ENCODE data around the gene APIP.

APIP gene

GRCh38 chr11:34887260-34887659, 28.9 kb downstream of the APIP start:
- no peak for DNase-seq (ENCODE audit: low read depth, low spot score)

- no peak for DNase-seq (ENCODE audit: low read depth, low spot score)
Measured at GRCh38 chr11:34886609-34887008, 29.6 kb downstream of the APIP start.

- DNase-seq (ENCODE audit: low read depth, low spot score), result no peak
Measured at GRCh38 chr11:34881900-34882299, 34.3 kb downstream of the APIP start.

DNA sequence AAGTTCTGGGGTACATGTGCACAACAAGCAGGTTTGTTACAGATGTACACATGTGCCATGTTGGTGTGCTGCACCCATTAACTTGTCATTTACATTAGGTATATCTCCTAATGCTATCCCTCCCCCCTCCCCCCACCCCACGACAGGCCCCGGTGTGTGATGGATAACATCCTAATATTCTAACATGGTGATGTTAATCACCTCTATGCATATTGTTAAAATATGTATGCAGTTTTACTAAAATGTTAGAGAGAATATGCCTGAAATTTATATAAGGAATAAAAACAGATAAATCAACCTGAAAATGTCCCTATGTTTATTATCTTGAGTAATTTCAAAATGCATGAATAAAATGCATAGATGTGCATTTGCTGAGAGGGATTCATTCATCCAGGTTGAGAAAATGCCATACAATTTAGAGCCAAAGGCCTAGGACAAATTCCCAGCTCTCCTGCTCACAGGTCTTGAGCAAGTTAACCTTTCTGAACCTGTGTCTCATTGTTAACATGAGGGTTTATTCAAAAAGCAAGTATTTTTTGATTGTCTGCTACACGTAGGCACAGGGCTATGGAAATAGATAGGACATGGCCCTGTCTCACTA, 38.7 kb downstream of the APIP start:
- DNase-seq (ENCODE audit: low read depth, low spot score), result no peak

DNA sequence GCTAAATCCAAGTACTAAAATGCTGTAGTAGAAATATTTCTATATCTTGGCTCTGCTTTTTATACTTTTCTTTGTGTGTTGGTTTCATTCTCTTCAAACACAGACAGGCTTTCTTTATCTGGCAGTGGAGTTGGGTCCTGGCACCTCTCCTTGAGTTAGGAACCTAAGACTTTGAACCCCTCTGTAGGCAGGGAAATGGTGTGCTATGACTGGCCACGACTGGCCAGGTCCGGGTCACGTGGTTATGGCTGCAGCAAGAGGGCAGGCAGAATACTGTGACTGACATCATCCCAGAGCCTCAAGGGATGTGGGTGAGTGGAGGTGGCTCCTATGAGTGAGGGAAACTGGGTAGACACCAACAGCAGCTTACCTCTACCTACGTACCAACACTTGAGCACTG, 42.0 kb downstream of the APIP start:
- no peak for DNase-seq (ENCODE audit: low read depth, low spot score)

DNA sequence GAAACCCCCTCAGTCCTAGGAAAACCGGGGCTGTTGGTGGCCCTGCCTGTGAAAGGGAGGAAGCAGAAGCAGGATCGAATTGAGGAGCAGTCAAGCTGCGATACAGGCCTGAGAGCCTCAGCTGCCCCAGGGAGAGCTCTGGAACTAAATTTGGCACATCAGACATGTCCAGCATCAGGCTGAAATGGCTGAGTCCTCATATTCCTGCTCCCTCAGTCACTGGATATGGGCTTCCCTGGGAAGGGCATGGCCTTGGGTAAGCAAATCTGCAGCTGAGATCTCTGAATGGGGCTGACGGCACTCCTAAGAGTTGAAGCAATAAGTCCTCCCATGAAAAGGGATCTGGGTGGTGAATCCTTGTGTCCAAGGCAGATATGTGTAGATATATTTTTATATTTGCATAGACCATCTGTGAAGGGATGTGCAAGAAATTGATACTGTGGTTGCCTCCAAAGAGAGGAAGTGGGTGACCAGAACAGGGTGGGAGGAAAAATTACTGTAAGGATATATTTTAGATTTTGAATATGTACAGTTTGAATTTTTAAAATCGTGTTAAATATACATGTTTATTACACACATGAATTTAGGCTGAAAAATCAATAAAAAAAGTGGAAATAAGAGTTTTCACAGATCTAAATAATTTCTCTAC, 45.5 kb downstream of the APIP start:
- no peak for DNase-seq (ENCODE audit: low read depth, low spot score)

- DNase-seq (ENCODE audit: low read depth, low spot score), result no peak
Measured at GRCh38 chr11:34869425-34869824, 46.8 kb downstream of the APIP start.

DNA sequence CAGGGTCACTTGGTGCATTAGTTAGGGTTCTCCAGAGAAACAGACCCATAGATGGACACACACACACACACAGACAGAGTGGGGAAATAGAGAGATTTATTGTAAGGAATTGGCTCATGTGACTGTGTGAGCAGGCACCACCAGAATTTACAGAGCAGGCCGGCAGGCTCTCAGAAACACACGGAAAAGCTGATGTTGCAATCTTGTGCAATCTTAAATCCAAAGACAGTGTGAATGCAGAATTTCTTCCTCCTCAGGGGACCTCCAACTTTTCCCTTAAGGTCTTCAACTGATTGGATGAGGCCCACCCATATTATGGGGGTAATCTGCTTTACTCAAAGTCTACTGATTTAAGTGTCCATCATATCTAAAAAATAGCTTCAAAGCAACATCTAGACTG, 49.8 kb downstream of the APIP start:
- DNase-seq (ENCODE audit: low read depth, low spot score), result no peak

DNA sequence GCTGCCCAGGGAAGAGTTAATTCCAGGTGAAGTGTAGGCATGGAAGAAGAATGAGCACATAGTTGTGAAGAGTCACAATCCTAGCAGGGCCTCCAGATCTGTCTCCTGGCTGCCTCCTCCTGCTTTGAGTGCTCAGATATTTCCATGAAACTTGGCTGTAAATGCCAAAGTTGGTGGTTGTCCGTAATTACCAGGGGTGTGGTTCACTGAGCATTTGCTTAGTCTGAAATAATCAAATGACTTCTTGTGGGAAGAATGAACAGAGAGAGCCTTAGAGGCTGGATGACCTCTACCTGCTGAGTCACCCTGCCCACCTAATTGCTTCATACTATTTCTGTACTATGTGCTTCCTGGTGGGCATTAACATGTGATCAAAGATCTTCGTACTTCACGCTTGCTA, 50.9 kb downstream of the APIP start:
- DNase-seq (ENCODE audit: low read depth, low spot score), result no peak

GRCh38 chr11:34864424-34864823, 51.8 kb downstream of the APIP start:
- no peak for DNase-seq (ENCODE audit: low read depth, low spot score)

- DNase-seq (ENCODE audit: low read depth, low spot score), result no peak
Measured at GRCh38 chr11:34863048-34863447, 53.1 kb downstream of the APIP start.

DNA sequence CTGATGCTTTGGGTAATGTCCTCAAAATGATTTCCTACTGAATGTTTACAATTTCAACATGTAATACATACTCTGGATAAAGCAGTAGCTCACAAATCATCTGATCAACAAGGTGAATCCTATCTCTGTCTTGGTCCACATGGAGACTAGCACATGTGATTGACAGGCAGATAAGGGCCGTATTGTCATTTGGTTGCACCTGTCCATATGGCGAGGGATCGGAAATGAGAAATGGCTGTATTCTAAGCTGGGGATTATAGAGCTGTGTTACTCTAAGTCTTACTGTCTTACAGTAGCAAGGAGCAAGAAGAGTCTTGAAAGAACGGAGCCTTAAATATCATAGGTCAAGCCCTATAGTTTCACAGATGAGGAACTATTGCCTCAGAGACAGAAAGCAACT, 55.7 kb downstream of the APIP start:
- no peak for DNase-seq (ENCODE audit: low read depth, low spot score)

DNA sequence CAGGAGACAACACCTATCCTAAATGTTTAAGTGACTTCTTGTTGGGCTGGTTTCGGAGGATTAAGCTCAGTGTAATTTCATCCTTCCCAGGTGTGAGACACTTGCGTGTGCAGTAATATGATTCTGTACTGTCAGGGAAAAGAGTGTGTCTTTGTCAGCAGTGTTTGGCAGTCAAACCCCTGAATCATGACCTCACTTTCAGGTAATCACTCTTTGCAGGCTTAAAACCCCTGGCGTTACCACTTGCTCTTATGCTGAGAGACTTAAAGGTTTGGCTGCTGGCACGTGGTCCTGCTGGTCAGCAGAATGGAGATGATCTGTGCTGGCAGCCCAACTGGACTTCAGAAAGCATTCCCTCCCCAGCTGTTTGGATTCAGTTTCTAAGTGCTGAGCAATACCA, 56.1 kb downstream of the APIP start:
- DNase-seq (ENCODE audit: low read depth, low spot score), result no peak

- DNase-seq (ENCODE audit: low read depth, low spot score), result no peak
Measured at GRCh38 chr11:34859496-34859895, 56.7 kb downstream of the APIP start.

- no peak for DNase-seq (ENCODE audit: low read depth, low spot score)
Measured at GRCh38 chr11:34857463-34857862, 58.7 kb downstream of the APIP start.

DNA sequence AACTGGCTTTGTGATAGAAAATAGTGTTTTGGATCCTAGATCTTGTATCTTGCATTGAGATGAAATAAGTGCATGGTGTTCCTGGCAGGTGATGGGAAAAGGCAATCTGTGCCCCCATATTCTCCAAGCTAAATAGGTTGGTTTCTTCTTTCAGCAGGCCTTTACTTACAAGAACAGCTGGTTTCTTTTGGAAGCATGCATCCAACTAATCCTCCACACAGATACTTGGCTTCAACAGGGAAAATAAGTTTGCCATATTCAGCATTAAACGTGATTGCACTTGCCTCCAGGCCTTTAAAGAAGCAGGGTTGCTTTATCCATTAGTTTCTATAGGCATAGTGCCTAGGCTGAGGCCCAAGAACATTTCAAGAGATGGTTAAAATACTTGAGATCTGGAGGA, 59.9 kb downstream of the APIP start:
- no peak for DNase-seq (ENCODE audit: low read depth, low spot score)

DNA sequence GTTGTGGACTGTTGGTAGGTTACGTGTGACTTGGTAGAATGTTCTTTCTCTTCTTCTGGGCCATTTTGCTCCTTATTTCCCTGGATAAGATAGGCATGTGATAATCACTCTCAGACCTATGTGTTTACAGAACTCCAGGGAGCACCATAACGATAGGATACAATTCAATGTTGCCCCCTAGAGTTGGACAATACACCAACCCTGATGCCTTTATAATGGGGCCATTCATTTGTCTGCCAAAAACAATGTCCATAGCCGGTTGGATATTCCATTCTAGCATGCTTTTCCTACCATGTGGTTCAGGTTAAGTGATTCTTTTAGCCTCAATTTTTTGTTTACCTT, 60.5 kb downstream of the APIP start:
- no peak for DNase-seq (ENCODE audit: low read depth, low spot score)

DNA sequence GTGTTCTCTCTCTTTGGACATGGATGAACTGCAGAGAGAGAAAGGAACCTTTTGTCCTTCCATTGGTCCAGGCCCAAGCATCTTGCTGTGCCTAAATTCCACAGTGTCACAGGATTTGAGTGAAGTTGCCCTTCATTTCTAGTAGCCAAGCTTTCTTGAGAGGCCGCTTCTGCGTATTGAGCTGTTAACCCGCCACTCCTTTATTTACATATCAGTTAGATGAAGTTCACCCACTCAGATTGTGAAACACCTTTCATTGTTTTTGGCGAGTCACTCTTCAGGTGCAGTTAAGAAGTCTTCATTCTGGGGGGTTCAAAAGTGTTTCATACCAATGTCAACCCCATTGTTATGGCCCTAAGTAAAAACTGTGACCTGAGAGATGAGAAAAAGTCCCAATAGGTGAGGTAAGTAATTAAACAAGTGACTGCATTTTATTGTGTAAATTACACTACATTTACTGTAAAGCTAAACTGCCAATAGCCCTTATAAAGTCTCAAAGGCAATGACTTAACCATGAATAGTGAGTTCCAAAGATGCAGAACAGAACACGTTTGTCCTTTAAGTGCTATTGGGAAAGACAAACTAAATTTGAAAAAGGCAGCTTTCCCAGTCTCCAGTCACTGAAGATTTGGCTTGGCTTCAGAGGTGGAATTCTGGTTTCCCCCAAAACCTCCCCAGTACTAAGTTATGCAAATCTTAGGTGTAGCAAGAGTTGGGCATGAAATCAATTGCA, 61.0 kb downstream of the APIP start:
- DNase-seq (ENCODE audit: low read depth, low spot score), result no peak

DNA sequence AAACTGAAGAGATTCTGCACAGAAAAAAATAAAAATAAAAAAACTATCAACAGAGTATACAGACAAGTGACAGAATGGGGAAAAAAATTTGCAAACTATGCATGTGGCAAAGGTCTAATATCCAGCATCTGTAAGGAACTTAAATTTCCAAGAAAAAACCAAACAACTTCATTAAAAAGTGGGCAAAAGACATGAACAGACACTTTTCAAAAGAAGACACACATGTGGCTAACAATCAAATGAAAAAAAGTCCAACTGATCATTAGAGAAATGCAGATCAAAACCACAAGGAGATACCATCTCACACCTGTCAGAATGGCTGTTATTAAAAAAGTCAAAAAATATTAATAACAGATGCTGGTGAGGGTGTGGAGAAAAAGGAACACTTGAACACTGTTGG, 64.3 kb downstream of the APIP start:
- DNase-seq (ENCODE audit: low read depth, low spot score), result no peak

DNA sequence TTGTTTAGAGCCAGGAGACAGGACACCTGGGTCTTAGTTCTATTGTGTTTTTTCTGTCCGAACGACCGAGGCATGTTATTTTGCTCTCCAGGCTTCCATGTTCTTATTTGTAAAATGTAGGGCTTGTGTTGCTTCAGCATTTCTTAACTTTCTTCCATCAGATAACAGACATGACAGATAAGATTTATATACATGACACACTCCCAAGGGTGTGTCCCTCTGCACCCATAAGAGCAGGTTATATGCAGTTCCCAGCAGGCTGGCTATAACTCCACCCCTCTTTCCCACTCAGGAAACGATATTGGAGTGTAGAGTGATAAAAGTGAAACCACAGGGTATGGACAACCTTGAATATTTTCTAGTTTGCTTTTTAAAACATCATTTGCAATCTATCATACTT, 65.8 kb downstream of the APIP start:
- no peak for DNase-seq (ENCODE audit: low read depth, low spot score)

- no peak for DNase-seq (ENCODE audit: low read depth, low spot score)
Measured at GRCh38 chr11:34846467-34846866, 69.7 kb downstream of the APIP start.

DNA sequence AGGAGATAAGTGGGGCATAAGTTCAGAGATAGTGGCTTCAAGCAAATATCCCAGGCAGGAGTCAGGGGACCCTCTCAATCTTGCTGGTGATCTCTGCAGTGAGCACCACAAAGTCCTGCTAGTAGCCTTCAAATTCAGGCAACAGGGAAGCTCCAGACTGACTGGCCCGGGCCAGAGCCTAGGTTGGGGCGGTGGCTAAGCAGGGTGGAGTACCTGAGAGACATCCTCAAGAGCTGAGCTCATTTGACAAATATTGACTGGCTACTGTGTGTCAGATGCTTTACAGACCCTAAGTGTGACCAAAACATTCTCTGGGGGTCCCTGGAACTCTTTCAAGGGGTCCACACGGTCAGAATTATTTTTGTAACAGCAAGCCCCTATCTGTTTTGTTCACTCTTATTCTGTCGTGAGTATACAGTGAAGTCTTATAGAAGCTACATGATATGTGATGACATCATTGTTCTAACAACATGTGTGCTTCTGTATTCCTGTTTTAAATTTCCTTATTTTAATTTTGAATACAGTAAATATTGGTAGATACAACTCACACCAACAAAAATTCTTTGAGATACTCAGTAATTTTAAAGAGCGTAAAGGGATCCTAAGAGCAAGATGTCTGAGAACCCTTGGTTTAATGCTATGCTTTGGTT, 71.6 kb downstream of the APIP start:
- no peak for DNase-seq (ENCODE audit: low read depth, low spot score)

GRCh38 chr11:34843271-34843670, 72.9 kb downstream of the APIP start:
- DNase-seq (ENCODE audit: low read depth, low spot score), result no peak

Measured in activated CD4-positive, CD25-positive, alpha-beta regulatory T cell treated with anti-CD3 and anti-CD28 coated beads, Interleukin-2, amount 50 U/mL, for 16 hours (primary cell).